ENCODE results near the gene PFKP.

PFKP gene

DNA sequence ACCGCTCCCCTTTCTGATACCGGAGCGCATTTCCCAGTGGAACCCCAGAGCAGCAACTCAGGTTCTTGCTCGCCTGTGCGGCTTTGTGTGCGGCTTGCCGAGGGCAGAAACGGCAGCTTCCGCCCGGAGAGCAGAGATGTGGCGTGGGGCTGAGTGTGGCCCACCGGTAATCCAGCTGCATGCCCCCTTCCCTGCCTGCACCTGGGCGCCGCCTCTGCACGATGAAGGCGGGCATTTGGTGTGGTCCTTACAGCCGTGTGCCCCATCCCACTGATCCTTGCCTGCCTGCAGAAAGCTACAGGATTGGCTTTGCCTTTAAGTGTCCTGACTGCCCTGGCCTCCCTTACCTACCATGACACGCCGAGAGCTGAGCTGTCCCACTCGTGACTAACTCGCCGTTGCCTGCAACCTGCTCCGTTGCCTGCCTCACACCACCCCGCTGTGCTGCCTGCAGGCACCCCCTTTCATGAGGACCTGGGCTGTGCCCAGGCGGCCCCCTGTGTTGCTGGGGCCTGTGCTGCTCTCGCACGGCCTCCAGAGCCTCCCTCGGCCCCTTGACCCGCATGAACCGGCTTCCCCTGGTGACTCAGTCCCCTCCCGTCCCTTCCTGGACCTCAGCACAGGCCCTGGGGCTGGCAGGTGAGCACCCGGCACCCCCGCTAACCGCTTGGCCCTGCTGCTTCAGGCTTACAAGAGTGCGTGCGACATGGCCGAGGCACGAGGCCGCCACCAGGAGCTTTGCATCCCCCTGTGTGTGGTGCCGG lies 57.2 kb downstream of the PFKP start:
- TF ChIP-seq, protein P1, sequence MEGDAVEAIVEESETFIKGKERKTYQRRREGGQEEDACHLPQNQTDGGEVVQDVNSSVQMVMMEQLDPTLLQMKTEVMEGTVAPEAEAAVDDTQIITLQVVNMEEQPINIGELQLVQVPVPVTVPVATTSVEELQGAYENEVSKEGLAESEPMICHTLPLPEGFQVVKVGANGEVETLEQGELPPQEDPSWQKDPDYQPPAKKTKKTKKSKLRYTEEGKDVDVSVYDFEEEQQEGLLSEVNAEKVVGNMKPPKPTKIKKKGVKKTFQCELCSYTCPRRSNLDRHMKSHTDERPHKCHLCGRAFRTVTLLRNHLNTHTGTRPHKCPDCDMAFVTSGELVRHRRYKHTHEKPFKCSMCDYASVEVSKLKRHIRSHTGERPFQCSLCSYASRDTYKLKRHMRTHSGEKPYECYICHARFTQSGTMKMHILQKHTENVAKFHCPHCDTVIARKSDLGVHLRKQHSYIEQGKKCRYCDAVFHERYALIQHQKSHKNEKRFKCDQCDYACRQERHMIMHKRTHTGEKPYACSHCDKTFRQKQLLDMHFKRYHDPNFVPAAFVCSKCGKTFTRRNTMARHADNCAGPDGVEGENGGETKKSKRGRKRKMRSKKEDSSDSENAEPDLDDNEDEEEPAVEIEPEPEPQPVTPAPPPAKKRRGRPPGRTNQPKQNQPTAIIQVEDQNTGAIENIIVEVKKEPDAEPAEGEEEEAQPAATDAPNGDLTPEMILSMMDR (IDR thresholded peaks at IDR 0.05; ENCODE audit: low read depth, low read length) = no peak
- no peak for TF ChIP-seq MYC (IDR thresholded peaks at IDR 0.05; ENCODE audit: low read depth, low read length)
- no peak for TF ChIP-seq POLR2A (IDR thresholded peaks at IDR 0.05; ENCODE audit: extremely low read depth, insufficient read length)
- TF ChIP-seq, protein P2, sequence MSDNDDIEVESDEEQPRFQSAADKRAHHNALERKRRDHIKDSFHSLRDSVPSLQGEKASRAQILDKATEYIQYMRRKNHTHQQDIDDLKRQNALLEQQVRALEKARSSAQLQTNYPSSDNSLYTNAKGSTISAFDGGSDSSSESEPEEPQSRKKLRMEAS (IDR thresholded peaks at IDR 0.05; ENCODE audit: low read depth, low read length) = no peak
- H3K4me3 ChIP-seq (ENCODE audit: low read depth, low read length) = no peak overlapping the region

DNA sequence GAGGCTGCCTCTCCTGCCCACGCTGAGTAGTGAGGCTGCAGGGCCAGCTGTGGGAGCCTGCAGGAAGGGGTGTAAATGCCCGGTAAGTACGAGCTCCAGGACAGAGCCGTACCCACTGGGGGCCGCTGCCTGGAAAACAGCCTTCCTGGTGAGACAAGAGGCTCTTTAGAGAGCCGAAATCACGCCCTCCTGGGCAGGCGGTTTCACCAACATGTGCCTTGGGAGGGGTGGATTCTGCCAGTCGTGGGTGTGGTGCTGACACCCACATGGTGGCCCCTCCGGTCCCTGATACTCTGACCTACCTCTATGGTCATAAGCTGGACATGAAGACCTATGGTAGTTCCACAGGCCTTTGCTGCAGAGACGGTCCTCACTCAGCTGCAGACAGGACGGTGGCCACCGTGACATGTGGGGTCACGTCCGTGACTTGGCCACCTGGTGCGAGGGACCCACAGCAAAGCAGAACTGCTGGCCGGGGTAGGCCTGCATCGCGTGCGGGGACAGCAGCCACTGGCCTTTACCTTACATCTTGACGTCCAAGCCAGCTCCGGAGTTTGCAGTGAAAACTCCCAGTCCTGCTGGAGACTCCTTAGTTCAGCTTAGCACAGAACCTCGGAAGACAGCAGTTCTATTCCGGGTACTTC lies 58.3 kb downstream of the PFKP start:
- no peak for DNase-seq (ENCODE audit: low read depth)
- no peak overlapping the region for H3K4me3 ChIP-seq (ENCODE audit: low read depth, low read length)
- TF ChIP-seq MYC (IDR thresholded peaks at IDR 0.05; ENCODE audit: low read depth, low read length) = no peak
- no peak for TF ChIP-seq POLR2A (IDR thresholded peaks at IDR 0.05; ENCODE audit: extremely low read depth, insufficient read length)
- TF ChIP-seq, protein P2 (IDR thresholded peaks at IDR 0.05; ENCODE audit: low read depth, low read length) = no peak
- TF ChIP-seq, protein P1 (IDR thresholded peaks at IDR 0.05; ENCODE audit: low read depth, low read length) = no peak

More for the DNA sequence above, 57.2 kb downstream of the PFKP start:
- no peak for DNase-seq (ENCODE audit: low read depth)

DNA sequence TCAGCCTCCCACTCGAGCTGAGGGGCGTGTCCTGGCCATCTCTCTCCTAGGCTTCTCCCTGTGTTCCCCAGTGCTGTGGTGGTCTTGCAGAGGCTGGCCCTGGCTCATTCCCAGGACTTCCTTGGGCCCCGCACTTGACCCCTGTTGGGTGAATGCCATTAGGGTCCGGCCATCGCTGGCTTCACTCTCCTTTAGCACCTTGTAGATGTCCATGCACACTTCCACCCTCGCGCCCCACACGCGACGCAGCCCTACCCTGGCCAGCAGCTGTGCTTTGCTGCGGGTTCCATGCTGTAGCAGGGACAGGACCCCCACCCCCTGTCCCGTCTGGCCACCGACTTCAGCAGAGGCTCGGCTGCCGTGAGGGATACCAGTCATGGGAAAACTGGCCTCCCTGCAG lies 58.9 kb downstream of the PFKP start:
- no peak overlapping the region for H3K4me3 ChIP-seq (ENCODE audit: low read depth, low read length)
- no peak for DNase-seq (ENCODE audit: low read depth)
- TF ChIP-seq, protein P1 (IDR thresholded peaks at IDR 0.05; ENCODE audit: low read depth, low read length) = no peak
- TF ChIP-seq MYC (IDR thresholded peaks at IDR 0.05; ENCODE audit: low read depth, low read length) = no peak
- TF ChIP-seq, protein P2 (IDR thresholded peaks at IDR 0.05; ENCODE audit: low read depth, low read length) = no peak
- TF ChIP-seq POLR2A (IDR thresholded peaks at IDR 0.05; ENCODE audit: extremely low read depth, insufficient read length) = no peak

DNA sequence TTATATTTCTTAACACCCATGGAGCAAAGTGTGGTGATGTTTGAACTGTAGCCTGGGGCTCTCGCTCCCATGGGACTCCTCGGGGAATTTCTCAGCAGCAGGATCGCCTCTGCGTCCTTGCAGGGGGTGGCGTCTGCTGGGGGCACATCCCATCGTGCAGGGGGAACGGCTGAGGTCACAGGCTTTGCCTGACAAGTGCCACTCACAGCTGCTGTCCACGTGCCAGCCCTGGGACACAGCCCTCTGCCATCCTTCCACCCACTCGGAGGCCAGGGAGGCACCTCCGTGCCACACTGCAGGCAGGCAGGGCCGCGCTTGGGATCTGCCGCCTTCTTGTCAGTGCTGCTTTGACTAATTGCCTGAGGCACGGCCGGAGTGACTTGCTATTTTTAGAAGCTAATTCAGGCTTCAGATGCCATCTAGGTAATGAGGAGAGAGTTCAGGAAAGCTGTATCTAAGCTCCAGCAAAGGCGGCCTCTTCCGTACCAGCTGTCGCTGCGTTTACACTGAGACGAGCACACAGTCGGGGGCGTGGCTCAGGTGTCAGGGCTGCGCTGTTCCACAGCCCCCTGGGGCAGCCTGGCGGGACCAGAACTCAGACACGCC lies 59.5 kb downstream of the PFKP start:
- TF ChIP-seq MYC (IDR thresholded peaks at IDR 0.05; ENCODE audit: low read depth, low read length) = no peak
- TF ChIP-seq, protein P1 (IDR thresholded peaks at IDR 0.05; ENCODE audit: low read depth, low read length) = no peak
- TF ChIP-seq POLR2A (IDR thresholded peaks at IDR 0.05; ENCODE audit: extremely low read depth, insufficient read length) = no peak
- TF ChIP-seq, protein P2 (IDR thresholded peaks at IDR 0.05; ENCODE audit: low read depth, low read length) = no peak
- no peak for DNase-seq (ENCODE audit: low read depth)
- no peak overlapping the region for H3K4me3 ChIP-seq (ENCODE audit: low read depth, low read length)

DNA sequence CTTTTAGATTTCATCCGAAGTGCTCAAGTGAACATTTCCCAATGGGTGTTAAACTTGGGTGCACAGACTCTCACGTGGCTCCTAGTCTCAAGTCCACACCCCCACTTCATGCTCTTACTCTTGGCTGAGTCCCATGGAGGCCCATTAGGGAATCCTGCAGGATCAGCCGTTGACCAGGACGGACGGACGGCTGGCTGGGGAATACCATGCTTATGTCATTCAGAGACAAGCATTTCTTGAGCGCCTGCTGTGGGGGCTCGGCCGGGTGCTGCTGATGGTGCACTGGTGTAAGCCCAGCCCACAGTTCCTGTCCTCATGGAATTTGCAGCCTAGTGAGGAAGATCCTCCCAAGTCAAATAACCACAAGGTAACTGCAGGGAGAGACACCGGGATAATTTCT lies 60.6 kb downstream of the PFKP start:
- TF ChIP-seq, protein P2 (IDR thresholded peaks at IDR 0.05; ENCODE audit: low read depth, low read length) = no peak
- TF ChIP-seq POLR2A (IDR thresholded peaks at IDR 0.05; ENCODE audit: extremely low read depth, insufficient read length) = no peak
- no peak for TF ChIP-seq MYC (IDR thresholded peaks at IDR 0.05; ENCODE audit: low read depth, low read length)
- TF ChIP-seq, protein P1 (IDR thresholded peaks at IDR 0.05; ENCODE audit: low read depth, low read length) = no peak
- DNase-seq (ENCODE audit: low read depth) = no peak
- no peak overlapping the region for H3K4me3 ChIP-seq (ENCODE audit: low read depth, low read length)

Measured in NB4 (cell line).